Kidney epithelial cell (primary cell): Measurements from ENCODE around the gene WNT6. TPM values are rescaled to one million over a fixed set of nuclear protein-coding genes. Genes with fewer than 3 reads are reported as not detected.

Experiments
- DNase-seq: peaks from one replicate; pipeline ENCODE4 v3.0.0-alpha.2; 2010; ENCODE audit warnings: low read depth
- H3K27me3 ChIP-seq: 2 replicates; pipeline ENCODE4 v1.6.0; 2011; ENCODE audit warnings: low read length; ENCODE audit not compliant: control insufficient read depth, insufficient read depth
- H3K36me3 ChIP-seq: 2 replicates; pipeline ENCODE4 v1.5.1; 2011; ENCODE audit warnings: low read length; ENCODE audit not compliant: control insufficient read depth, insufficient read depth
- H3K4me3 ChIP-seq: 2 replicates; pipeline ENCODE4 v1.5.1; 2011; ENCODE audit warnings: low read depth, mild to moderate bottlenecking, control low read depth, low read length
- total RNA-seq: library from RNA; depleted of rRNA; stranded (reverse); fragments of >200 nt; gene quantifications from 2 replicates; pipeline ENCODE4 v1.2.3, GENCODE V29; 2015
- TF ChIP-seq, protein P1 (sequence below): IDR thresholded peaks from 2 replicates; pipeline ENCODE4 v1.5.1; 2011; ENCODE audit warnings: mild to moderate bottlenecking, moderate library complexity, low read length, control low read depth, inconsistent platforms; ENCODE audit not compliant: insufficient read depth, poor library complexity, severe bottlenecking

The WNT6 gene
- total RNA-seq, 1 donor from 2014 or later: 1.2 TPM

DNA sequence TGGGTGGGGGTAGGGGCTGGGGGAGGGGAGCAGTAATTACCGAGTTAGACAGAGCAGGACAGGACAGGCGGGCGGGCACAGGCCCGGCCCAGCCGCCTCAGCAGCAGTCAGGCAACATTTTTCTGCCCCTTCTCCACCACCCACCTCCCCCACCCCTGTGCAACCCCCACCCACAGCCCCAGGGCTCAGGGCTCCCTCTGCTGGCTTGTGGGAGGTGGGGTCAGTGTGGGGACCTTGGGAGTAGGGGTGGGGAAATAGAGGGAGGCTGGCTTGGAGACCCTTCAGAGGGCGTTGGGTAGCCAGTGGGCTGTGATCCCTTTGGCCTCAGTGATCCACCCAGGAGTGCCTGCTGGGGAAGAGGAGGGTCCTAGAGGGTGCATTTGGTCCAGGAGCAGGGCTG lies 6.4 kb downstream of the WNT6 start:
- Histone ChIP-seq H3K4me3 (no peak overlapping the region), H3K27me3 (peaks cover 71% of the 10 kb centered on the region), H3K36me3 (no peaks in the 10 kb centered on the region)
- TF ChIP-seq, protein P1, sequence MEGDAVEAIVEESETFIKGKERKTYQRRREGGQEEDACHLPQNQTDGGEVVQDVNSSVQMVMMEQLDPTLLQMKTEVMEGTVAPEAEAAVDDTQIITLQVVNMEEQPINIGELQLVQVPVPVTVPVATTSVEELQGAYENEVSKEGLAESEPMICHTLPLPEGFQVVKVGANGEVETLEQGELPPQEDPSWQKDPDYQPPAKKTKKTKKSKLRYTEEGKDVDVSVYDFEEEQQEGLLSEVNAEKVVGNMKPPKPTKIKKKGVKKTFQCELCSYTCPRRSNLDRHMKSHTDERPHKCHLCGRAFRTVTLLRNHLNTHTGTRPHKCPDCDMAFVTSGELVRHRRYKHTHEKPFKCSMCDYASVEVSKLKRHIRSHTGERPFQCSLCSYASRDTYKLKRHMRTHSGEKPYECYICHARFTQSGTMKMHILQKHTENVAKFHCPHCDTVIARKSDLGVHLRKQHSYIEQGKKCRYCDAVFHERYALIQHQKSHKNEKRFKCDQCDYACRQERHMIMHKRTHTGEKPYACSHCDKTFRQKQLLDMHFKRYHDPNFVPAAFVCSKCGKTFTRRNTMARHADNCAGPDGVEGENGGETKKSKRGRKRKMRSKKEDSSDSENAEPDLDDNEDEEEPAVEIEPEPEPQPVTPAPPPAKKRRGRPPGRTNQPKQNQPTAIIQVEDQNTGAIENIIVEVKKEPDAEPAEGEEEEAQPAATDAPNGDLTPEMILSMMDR: no peak
- no peak for DNase-seq

DNA sequence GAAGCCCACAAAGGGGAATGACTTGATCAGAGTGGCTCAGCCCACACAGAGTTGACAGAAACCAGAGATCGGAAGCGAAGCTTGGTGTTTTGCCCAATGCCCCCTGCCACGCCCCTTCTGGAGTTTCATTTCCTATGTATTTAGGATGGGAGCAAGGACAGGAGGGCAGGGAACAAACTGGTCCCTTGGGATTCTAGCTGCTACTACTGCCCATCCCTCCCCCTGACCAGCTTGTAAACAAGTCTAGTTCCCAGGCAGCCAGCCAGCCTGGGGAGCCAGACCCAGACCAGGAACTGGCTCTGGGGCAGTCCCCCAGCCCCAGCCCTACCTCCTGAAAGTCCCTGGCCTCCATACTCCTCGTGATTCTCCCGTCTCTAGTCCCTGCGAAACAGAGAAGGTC lies 8.3 kb downstream of the WNT6 start:
- no peaks in the 10 kb centered on the region for H3K36me3 ChIP-seq
- TF ChIP-seq, protein P1: no peak
- H3K4me3 ChIP-seq: no peak overlapping the region
- no peak for DNase-seq
- H3K27me3 ChIP-seq: peaks cover 75% of the 10 kb centered on the region

- no peak for DNase-seq
- no peaks in the 10 kb centered on the region for H3K36me3 ChIP-seq
- H3K27me3 ChIP-seq: peaks cover 79% of the 10 kb centered on the region
- TF ChIP-seq, protein P1: no peak
- H3K4me3 ChIP-seq: no peak overlapping the region
These were observed 9.5 kb downstream of the WNT6 start for GRCh38 chr2:218869064-218869463.

- DNase-seq: no peak
- Histone ChIP-seq H3K4me3 (no peak overlapping the region), H3K36me3 (no peaks in the 10 kb centered on the region), H3K27me3 (peaks cover 79% of the 10 kb centered on the region)
- TF ChIP-seq, protein P1: no peak
These were observed 11.4 kb downstream of the WNT6 start for GRCh38 chr2:218870984-218871344.

DNA sequence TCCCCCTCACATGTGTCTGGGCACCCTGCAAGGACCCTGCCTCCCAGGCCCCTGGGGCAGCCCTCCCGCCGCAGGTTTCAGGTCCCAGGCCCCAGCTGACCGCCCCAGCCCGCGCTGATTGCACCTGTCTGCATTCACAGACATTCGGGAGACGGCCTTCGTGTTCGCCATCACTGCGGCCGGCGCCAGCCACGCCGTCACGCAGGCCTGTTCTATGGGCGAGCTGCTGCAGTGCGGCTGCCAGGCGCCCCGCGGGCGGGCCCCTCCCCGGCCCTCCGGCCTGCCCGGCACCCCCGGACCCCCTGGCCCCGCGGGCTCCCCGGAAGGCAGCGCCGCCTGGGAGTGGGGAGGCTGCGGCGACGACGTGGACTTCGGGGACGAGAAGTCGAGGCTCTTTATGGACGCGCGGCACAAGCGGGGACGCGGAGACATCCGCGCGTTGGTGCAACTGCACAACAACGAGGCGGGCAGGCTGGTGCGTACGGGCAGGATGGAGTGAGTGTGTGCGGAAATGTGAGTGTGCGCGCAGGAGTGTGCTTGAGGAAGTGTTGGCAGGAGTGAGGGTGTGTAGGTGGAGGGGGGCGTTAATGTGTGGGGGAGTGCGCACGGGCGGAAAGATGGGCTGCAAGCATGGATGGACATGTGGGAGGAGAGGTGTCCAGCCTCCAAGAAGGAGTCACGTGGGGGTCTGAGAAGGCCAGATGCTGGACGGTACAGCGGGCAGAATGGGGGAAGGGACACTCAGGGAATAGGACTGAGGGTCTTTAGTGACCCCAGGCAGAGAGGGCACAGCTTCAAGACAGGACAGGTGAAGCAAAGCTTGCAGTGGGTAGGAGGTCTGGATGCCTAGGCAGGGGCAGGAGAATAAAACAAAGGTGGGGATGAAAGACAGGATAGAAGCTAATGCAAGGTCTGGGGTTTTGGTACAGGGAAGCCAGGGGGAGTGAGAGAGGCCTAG lies 12.0 kb downstream of the WNT6 start:
- Histone ChIP-seq H3K4me3 (no peak overlapping the region), H3K27me3 (peaks cover 77% of the 10 kb centered on the region), H3K36me3 (no peaks in the 10 kb centered on the region)
- TF ChIP-seq, protein P1: no peak
- DNase-seq: no peak
